ENCODE results near the gene ACOX2.

DNA sequence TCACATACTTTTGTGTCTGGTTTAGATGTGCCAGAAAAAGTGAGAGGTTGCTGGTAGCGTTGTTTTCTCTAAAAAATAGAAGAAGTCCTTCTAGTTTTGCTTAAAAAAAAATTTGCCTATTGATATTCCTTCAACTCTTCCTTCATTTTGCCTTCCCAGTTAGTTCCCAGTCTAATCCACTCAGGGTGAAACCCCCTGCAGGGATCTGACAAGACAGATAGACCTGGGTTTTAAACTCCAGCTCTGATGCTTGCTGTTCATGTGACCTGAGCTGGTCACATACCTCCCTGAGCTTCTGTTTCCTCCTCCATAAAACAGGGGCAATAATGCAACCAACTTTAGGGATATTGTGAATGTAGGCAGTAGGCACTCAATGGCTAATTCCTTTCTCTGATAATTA, 63.7 kb downstream of the ACOX2 start:
- TF ChIP-seq ZNF839 (CRISPR knock-in tag; IDR thresholded peaks at IDR 0.05; ENCODE audit: borderline replicate concordance) = no peak
- TF ChIP-seq ZBTB8A (CRISPR knock-in tag; IDR thresholded peaks at IDR 0.05; ENCODE audit: borderline replicate concordance, low read depth) = no peak
- no peak for TF ChIP-seq NR2F2 (IDR thresholded peaks at IDR 0.05; ENCODE audit: borderline replicate concordance, low read depth)
- TF ChIP-seq, protein P1, sequence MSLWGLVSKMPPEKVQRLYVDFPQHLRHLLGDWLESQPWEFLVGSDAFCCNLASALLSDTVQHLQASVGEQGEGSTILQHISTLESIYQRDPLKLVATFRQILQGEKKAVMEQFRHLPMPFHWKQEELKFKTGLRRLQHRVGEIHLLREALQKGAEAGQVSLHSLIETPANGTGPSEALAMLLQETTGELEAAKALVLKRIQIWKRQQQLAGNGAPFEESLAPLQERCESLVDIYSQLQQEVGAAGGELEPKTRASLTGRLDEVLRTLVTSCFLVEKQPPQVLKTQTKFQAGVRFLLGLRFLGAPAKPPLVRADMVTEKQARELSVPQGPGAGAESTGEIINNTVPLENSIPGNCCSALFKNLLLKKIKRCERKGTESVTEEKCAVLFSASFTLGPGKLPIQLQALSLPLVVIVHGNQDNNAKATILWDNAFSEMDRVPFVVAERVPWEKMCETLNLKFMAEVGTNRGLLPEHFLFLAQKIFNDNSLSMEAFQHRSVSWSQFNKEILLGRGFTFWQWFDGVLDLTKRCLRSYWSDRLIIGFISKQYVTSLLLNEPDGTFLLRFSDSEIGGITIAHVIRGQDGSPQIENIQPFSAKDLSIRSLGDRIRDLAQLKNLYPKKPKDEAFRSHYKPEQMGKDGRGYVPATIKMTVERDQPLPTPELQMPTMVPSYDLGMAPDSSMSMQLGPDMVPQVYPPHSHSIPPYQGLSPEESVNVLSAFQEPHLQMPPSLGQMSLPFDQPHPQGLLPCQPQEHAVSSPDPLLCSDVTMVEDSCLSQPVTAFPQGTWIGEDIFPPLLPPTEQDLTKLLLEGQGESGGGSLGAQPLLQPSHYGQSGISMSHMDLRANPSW (CRISPR knock-in tag; IDR thresholded peaks at IDR 0.05; ENCODE audit: borderline replicate concordance) = no peak
- TF ChIP-seq, protein P2, sequence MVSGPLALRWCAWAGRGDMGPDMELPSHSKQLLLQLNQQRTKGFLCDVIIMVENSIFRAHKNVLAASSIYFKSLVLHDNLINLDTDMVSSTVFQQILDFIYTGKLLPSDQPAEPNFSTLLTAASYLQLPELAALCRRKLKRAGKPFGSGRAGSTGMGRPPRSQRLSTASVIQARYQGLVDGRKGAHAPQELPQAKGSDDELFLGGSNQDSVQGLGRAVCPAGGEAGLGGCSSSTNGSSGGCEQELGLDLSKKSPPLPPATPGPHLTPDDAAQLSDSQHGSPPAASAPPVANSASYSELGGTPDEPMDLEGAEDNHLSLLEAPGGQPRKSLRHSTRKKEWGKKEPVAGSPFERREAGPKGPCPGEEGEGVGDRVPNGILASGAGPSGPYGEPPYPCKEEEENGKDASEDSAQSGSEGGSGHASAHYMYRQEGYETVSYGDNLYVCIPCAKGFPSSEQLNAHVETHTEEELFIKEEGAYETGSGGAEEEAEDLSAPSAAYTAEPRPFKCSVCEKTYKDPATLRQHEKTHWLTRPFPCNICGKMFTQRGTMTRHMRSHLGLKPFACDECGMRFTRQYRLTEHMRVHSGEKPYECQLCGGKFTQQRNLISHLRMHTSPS (CRISPR knock-in tag; IDR thresholded peaks at IDR 0.05; ENCODE audit: low read depth) = no peak
- TF ChIP-seq NFIC (IDR thresholded peaks at IDR 0.05; ENCODE audit: low read length) = no peak
- TF ChIP-seq, protein P3, sequence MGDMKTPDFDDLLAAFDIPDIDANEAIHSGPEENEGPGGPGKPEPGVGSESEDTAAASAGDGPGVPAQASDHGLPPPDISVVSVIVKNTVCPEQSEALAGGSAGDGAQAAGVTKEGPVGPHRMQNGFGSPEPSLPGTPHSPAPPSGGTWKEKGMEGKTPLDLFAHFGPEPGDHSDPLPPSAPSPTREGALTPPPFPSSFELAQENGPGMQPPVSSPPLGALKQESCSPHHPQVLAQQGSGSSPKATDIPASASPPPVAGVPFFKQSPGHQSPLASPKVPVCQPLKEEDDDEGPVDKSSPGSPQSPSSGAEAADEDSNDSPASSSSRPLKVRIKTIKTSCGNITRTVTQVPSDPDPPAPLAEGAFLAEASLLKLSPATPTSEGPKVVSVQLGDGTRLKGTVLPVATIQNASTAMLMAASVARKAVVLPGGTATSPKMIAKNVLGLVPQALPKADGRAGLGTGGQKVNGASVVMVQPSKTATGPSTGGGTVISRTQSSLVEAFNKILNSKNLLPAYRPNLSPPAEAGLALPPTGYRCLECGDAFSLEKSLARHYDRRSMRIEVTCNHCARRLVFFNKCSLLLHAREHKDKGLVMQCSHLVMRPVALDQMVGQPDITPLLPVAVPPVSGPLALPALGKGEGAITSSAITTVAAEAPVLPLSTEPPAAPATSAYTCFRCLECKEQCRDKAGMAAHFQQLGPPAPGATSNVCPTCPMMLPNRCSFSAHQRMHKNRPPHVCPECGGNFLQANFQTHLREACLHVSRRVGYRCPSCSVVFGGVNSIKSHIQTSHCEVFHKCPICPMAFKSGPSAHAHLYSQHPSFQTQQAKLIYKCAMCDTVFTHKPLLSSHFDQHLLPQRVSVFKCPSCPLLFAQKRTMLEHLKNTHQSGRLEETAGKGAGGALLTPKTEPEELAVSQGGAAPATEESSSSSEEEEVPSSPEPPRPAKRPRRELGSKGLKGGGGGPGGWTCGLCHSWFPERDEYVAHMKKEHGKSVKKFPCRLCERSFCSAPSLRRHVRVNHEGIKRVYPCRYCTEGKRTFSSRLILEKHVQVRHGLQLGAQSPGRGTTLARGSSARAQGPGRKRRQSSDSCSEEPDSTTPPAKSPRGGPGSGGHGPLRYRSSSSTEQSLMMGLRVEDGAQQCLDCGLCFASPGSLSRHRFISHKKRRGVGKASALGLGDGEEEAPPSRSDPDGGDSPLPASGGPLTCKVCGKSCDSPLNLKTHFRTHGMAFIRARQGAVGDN (CRISPR knock-in tag; IDR thresholded peaks at IDR 0.05) = no peak
